ENCODE results near the gene FTH1. TPM values are rescaled to one million over a fixed set of nuclear protein-coding genes. Genes with fewer than 3 reads are reported as not detected.

The FTH1 gene
- total RNA-seq, 1 experiment from 2014 or later, result 651 TPM

- no peak for DNase-seq (ENCODE audit: low spot score)
Measured at GRCh38 chr11:61948505-61948904, 18.9 kb downstream of the FTH1 start.

- peak; percentile 78 for DNase-seq (ENCODE audit: low spot score)
Measured at GRCh38 chr11:61947486-61948210, 19.8 kb downstream of the FTH1 start.

GRCh38 chr11:61946894-61947293 lies 20.5 kb downstream of the FTH1 start:
- no peak for DNase-seq (ENCODE audit: low spot score)

- DNase-seq (ENCODE audit: low spot score), result no peak
Measured at GRCh38 chr11:61945191-61945590, 22.2 kb downstream of the FTH1 start.

GRCh38 chr11:61940466-61940865 lies 27.0 kb downstream of the FTH1 start:
- DNase-seq (ENCODE audit: low spot score), result no peak

- no peak for DNase-seq (ENCODE audit: low spot score)
Measured at GRCh38 chr11:61935861-61936260, 31.6 kb downstream of the FTH1 start.

- DNase-seq (ENCODE audit: low spot score), result no peak
Measured at GRCh38 chr11:61930933-61931332, 36.5 kb downstream of the FTH1 start.

GRCh38 chr11:61928606-61929005 lies 38.8 kb downstream of the FTH1 start:
- DNase-seq (ENCODE audit: low spot score), result no peak

- DNase-seq (ENCODE audit: low spot score), result peak; percentile 33
Measured at GRCh38 chr11:61927501-61927900, 39.9 kb downstream of the FTH1 start.

GRCh38 chr11:61926235-61926634 lies 41.2 kb downstream of the FTH1 start:
- DNase-seq (ENCODE audit: low spot score), result no peak

- no peak for DNase-seq (ENCODE audit: low spot score)
Measured at GRCh38 chr11:61925736-61926135, 41.7 kb downstream of the FTH1 start.

GRCh38 chr11:61924064-61924455 lies 43.4 kb downstream of the FTH1 start:
- DNase-seq (ENCODE audit: low spot score), result no peak

GRCh38 chr11:61923166-61924063 lies 44.0 kb downstream of the FTH1 start:
- no peak for DNase-seq (ENCODE audit: low spot score)

- no peak for DNase-seq (ENCODE audit: low spot score)
Measured at GRCh38 chr11:61922539-61922938, 44.9 kb downstream of the FTH1 start.

- no peak for DNase-seq (ENCODE audit: low spot score)
Measured at GRCh38 chr11:61921446-61921845, 46.0 kb downstream of the FTH1 start.

- DNase-seq (ENCODE audit: low spot score), result no peak
Measured at GRCh38 chr11:61919705-61920631, 47.5 kb downstream of the FTH1 start.

- DNase-seq (ENCODE audit: low spot score), result no peak
Measured at GRCh38 chr11:61918938-61919704, 48.3 kb downstream of the FTH1 start.

- no peak for DNase-seq (ENCODE audit: low spot score)
Measured at GRCh38 chr11:61918251-61918937, 49.0 kb downstream of the FTH1 start.

GRCh38 chr11:61917334-61918109 lies 49.9 kb downstream of the FTH1 start, which contains the start of gene RAB3IL1:
Gene RAB3IL1, minus strand, starts transcription at chr11:61917566. Its CDS starts 199 bp downstream, at chr11:61917367.
- peak; percentile 38 for DNase-seq (ENCODE audit: low spot score)
